Cardiac fibroblast (primary cell): ENCODE measurements around the gene SYT13.

ENCODE experiments used
- DNase-seq, 2 donors: peaks; one replicate each; pipeline versions ENCODE4 v3.0.0 to v3.0.0-alpha.2; 2010; ENCODE audit warnings: low read depth in 2 of 2
- H3K4me3 ChIP-seq, 2 donors: replicated peaks in 1 of 2; 1 replicate in 1 of 2; 2 replicates in 1 of 2; pipeline ENCODE4 v1.5.1; 2011; ENCODE audit warnings: low read depth in 2 of 2, low read length in 2 of 2, mild to moderate bottlenecking in 2 of 2, moderate library complexity in 1 of 2
- TF ChIP-seq, protein P1 (sequence below): IDR thresholded peaks from one replicate; pipeline ENCODE4 v1.5.1; 2011; ENCODE audit warnings: low read depth, mild to moderate bottlenecking, low read length, inconsistent platforms

SYT13 gene

DNA sequence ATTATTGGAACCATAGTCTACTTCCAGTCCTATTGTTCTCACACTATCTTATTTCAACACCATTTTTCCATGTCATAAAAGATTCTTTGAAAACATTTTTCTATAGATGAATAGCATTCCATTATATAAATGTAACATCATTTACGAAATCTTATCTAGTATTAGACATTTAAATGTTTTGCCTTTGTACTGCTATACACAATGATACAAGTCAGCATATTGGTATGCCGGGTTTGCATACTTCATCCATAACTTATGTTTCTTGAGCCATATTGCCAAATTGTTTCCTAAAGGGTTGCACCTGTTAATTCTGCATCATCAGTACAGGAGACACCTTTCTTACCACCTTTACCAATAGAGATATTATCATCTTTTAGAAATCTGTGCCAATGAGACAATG lies 68.2 kb downstream of the SYT13 start:
- H3K4me3 ChIP-seq = no peak overlapping the region
- TF ChIP-seq, protein P1, sequence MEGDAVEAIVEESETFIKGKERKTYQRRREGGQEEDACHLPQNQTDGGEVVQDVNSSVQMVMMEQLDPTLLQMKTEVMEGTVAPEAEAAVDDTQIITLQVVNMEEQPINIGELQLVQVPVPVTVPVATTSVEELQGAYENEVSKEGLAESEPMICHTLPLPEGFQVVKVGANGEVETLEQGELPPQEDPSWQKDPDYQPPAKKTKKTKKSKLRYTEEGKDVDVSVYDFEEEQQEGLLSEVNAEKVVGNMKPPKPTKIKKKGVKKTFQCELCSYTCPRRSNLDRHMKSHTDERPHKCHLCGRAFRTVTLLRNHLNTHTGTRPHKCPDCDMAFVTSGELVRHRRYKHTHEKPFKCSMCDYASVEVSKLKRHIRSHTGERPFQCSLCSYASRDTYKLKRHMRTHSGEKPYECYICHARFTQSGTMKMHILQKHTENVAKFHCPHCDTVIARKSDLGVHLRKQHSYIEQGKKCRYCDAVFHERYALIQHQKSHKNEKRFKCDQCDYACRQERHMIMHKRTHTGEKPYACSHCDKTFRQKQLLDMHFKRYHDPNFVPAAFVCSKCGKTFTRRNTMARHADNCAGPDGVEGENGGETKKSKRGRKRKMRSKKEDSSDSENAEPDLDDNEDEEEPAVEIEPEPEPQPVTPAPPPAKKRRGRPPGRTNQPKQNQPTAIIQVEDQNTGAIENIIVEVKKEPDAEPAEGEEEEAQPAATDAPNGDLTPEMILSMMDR = no peak
- DNase-seq = peak; percentile 2 to 47

DNA sequence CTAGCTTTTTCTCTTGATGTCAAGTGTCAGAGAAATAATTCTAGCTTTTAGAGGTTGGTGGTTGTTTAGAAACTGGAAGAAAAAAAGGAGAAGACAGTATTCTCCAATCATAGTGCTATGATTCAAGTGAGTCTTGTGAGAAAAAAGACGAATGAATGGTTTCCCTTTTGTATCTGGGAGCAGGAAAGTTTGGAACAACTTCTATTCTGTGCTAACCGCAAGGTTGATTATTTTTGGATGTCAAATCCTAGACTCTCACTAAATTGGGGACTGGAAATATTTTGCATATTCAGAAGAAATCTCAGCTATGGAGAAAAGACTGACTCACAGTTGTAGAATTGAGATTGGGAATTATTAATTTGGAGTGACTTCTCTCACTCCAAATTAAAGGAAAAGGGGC lies 69.2 kb downstream of the SYT13 start:
- TF ChIP-seq, protein P1 = no peak
- H3K4me3 ChIP-seq = no peak overlapping the region
- peak in 1 of 2 donors; percentile 4 for DNase-seq

DNA sequence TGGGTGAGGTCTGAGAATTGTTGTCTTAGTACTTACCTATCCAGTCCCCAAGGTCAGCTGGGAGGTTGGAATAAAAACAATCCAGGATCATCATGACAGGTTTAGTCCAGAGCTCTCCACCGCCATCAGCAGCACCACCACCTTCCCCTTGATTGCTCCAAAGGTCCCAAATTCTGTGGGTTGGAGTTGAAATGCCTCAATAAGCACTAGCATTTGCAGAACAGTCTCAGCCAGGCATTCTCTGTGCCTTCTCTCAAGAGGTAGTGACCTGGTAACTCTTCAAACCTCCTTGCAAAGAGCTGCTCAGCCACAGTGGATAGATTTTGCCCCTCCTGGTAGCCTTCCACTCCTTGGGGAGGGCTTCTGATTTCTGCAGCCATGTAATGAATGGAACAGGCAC lies 70.1 kb downstream of the SYT13 start:
- TF ChIP-seq, protein P1 = no peak
- no peak overlapping the region for H3K4me3 ChIP-seq
- no peak for DNase-seq

DNA sequence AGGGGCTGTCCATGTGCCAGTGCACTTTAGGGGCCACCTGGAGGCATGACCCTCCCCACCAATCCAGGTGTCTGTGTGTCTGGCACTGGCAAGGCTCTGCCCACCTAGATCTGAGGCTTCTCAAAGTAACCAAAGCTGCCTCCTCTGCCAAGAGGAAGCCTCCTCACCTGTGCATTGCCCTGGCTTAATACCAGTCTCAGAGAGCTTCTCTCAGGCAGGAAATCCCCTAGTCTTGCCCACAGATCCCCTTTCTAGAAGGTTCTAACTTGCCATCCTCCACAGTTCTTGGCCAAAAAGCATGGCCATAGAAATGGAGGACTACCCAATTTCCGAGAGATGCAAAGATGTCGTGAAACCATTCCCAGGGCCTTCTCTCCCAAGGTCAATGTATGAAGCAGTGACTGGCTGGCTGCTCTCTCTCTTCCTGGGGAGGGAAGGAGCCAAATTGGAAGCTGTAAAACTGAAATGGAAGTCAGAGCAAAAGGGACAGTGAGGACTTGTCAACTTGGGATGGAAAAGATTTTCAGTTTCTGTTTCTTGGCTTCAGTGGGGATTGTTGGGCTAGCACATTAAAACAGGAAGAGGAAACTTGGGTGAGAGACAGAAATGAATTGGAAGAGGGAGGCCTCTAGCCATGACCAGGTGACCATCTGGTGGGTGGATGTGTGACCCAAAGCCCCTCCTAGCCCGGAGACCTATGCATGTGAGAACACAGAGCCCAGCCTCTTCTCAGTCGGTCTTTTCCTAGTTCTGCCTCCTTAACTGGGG lies 70.9 kb downstream of the SYT13 start:
- TF ChIP-seq, protein P1 = no peak
- H3K4me3 ChIP-seq = no peak overlapping the region
- DNase-seq = no peak

DNA sequence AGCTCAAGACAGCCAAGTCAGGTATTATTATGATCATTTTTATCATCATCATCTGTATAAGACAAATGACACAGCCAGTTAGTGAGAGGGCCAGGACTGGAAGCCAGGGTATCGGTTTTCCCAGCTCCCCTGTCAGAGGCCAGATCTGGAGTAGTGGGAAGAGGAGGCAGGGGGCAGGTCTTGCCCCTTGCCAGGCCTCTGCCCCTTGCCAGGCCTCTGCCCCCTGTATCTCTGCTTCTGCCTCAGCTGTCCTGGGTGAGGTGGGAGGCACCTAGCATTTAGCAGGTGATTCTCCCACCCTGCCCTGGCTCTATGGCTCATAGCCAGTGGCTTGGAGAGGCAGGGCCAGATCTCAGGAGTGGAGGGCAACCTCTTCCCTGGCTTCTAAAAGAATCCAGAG lies 72.4 kb downstream of the SYT13 start:
- no peak for DNase-seq
- no peak overlapping the region for H3K4me3 ChIP-seq
- TF ChIP-seq, protein P1 = no peak

DNA sequence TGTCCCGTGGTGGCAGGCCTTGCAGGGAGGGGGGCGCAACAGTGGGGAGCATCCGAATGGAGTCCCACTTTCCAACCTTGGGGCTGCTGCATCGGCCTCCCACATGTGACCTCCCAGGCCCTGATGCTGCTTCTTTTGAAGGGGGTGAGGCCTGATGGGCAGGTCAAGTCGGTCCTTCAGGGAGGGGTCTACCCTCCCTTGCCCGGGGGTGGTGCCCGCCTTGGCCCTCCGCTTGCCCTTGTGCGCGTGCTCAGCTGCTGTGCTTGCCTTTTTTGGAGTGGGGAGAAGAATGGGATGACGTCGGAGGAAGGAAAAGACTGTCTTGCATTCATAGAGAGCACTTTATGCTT lies 72.8 kb downstream of the SYT13 start:
- DNase-seq = no peak
- TF ChIP-seq, protein P1 = no peak
- H3K4me3 ChIP-seq = no peak overlapping the region
